ENCODE results near the gene JOSD1.
"Not testable (repeated sequence)": the region's sequence is repeated elsewhere in the genome, so short reads cannot be mapped to it uniquely, and the experiment has no call there.

Gene JOSD1

GRCh38 chr22:38694049-38694448 lies 6.7 kb downstream of the JOSD1 start:
- no peak for DNase-seq (ENCODE audit: low read depth in 3 of 3, low spot score in 1 of 3)

GRCh38 chr22:38689651-38690050 lies 11.1 kb downstream of the JOSD1 start:
- no peak for DNase-seq (ENCODE audit: low read depth in 3 of 3, low spot score in 1 of 3)

GRCh38 chr22:38685761-38686160 lies 15.0 kb downstream of the JOSD1 start:
- no peak for DNase-seq (ENCODE audit: low read depth in 3 of 3, low spot score in 1 of 3)

GRCh38 chr22:38684895-38685294 lies 15.8 kb downstream of the JOSD1 start:
- DNase-seq (ENCODE audit: low read depth in 3 of 3, low spot score in 1 of 3): no peak

GRCh38 chr22:38681582-38682335 lies 19.0 kb downstream of the JOSD1 start, which contains the start of gene TOMM22:
Gene TOMM22 (plus strand): TSS chr22:38681957. CDS start chr22:38681979, 22 bp downstream.
- peak; percentile 47 to 72 (median 62) for DNase-seq (ENCODE audit: low read depth in 3 of 3, low spot score in 1 of 3)

GRCh38 chr22:38675833-38676232 lies 24.9 kb downstream of the JOSD1 start:
- DNase-seq (ENCODE audit: low read depth in 3 of 3, low spot score in 1 of 3): no peak

- DNase-seq (ENCODE audit: low read depth in 3 of 3, low spot score in 1 of 3): no peak
Observed at GRCh38 chr22:38674888-38675287, 25.9 kb downstream of the JOSD1 start.

- DNase-seq (ENCODE audit: low read depth in 3 of 3, low spot score in 1 of 3): no peak
Observed at GRCh38 chr22:38657045-38657909, 43.5 kb downstream of the JOSD1 start.

GRCh38 chr22:38656256-38657044 lies 44.3 kb downstream of the JOSD1 start, which contains the start of the genes CBY1 and FAM227A:
Gene CBY1 (plus strand): TSS chr22:38656638. CDS start chr22:38668055, 11,417 bp downstream.
Gene FAM227A (minus strand): TSS chr22:38656392. CDS start chr22:38650168, 6,224 bp downstream.
- peak; percentile 52 to 82 (median 76) for DNase-seq (ENCODE audit: low read depth in 3 of 3, low spot score in 1 of 3)

GRCh38 chr22:38655519-38656255 lies 45.1 kb downstream of the JOSD1 start:
- DNase-seq (ENCODE audit: low read depth in 3 of 3, low spot score in 1 of 3): no peak

GRCh38 chr22:38653741-38654140 lies 47.0 kb downstream of the JOSD1 start:
- DNase-seq (ENCODE audit: low read depth in 3 of 3, low spot score in 1 of 3): no peak

- DNase-seq (ENCODE audit: low read depth in 3 of 3, low spot score in 1 of 3): no peak
Observed at GRCh38 chr22:38652859-38653258, 47.9 kb downstream of the JOSD1 start.

- DNase-seq (ENCODE audit: low read depth in 3 of 3, low spot score in 1 of 3): no peak
Observed at GRCh38 chr22:38649841-38650522, 50.8 kb downstream of the JOSD1 start.

GRCh38 chr22:38645430-38645829 lies 55.3 kb downstream of the JOSD1 start:
- no peak for DNase-seq (ENCODE audit: low read depth in 3 of 3, low spot score in 1 of 3)

- DNase-seq (ENCODE audit: low read depth in 3 of 3, low spot score in 1 of 3): not testable (repeated sequence)
Observed at GRCh38 chr22:38644245-38644644, 56.5 kb downstream of the JOSD1 start.

- DNase-seq (ENCODE audit: low read depth in 3 of 3, low spot score in 1 of 3): no peak
Observed at GRCh38 chr22:38641476-38642040, 59.2 kb downstream of the JOSD1 start.

GRCh38 chr22:38638728-38639127 lies 62.0 kb downstream of the JOSD1 start:
- no peak for DNase-seq (ENCODE audit: low read depth in 3 of 3, low spot score in 1 of 3)

- no peak for DNase-seq (ENCODE audit: low read depth in 3 of 3, low spot score in 1 of 3)
Observed at GRCh38 chr22:38638216-38638615, 62.5 kb downstream of the JOSD1 start.
